ENCODE data around the gene SHB. TPM values are rescaled to one million over a fixed set of nuclear protein-coding genes. Genes with fewer than 3 reads are reported as not detected.

The SHB gene
- total RNA-seq, 1 donor from 2014 or later, result 16.7 TPM

DNA sequence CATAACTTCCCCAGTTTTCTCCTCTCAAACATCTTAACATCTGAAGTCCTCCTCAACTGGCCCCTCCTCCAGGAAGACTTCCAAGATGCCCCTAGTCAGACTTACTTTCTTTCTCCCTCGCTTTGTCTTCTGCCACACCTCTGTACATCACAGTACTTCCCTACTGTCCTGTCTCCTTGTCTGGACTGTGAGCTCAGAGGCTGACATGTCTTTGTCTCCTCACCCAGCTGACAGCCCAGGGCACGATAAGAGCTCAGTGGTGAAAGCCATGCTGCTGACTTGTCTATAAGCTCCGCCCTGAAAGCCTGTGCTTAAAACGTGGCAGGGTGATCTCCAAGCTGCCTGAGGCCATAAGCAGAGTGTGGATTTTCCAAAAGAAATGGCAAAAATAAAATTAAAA, 132.1 kb downstream of the SHB start:
- TF ChIP-seq, protein P1, sequence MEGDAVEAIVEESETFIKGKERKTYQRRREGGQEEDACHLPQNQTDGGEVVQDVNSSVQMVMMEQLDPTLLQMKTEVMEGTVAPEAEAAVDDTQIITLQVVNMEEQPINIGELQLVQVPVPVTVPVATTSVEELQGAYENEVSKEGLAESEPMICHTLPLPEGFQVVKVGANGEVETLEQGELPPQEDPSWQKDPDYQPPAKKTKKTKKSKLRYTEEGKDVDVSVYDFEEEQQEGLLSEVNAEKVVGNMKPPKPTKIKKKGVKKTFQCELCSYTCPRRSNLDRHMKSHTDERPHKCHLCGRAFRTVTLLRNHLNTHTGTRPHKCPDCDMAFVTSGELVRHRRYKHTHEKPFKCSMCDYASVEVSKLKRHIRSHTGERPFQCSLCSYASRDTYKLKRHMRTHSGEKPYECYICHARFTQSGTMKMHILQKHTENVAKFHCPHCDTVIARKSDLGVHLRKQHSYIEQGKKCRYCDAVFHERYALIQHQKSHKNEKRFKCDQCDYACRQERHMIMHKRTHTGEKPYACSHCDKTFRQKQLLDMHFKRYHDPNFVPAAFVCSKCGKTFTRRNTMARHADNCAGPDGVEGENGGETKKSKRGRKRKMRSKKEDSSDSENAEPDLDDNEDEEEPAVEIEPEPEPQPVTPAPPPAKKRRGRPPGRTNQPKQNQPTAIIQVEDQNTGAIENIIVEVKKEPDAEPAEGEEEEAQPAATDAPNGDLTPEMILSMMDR (IDR thresholded peaks at IDR 0.05), result no peak
- Mint-ChIP-seq H3K4me3 (ENCODE audit: unreplicated experiment) (no peak overlapping the region), H3K4me1 (ENCODE audit: unreplicated experiment) (peaks cover 34% of the 10 kb centered on the region), H3K9me3 (ENCODE audit: unreplicated experiment) (no peaks in the 10 kb centered on the region), H3K27ac (ENCODE audit: unreplicated experiment) (peak overlapping the region; percentile 73), H3K36me3 (ENCODE audit: unreplicated experiment) (peaks cover 2% of the 10 kb centered on the region), H3K27me3 (ENCODE audit: unreplicated experiment) (no peaks in the 10 kb centered on the region)
- no peak for DNase-seq (ENCODE audit: extremely low spot score, unreplicated experiment)

DNA sequence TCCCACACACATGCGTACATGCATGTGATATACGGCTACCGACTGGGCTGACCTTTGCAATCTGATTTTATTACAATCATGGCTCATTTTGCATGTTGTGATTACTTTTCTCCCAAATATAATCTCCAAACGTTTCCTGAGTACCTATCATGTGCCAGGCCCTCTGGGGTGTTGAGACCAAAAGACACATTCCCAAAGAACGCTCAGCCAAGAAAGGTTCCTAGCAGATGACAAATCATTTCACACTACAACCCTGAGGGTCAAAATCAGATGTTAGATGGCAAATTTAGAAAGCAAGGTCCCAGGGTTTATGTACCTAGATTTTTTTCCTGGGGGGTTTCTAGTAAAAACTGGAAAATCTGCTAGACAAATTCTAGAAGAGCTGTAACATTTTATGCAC, 132.7 kb downstream of the SHB start:
- Mint-ChIP-seq H3K27ac (ENCODE audit: unreplicated experiment) (peak overlapping the region; percentile 38), H3K36me3 (ENCODE audit: unreplicated experiment) (peaks cover 6% of the 10 kb centered on the region), H3K27me3 (ENCODE audit: unreplicated experiment) (no peaks in the 10 kb centered on the region), H3K9me3 (ENCODE audit: unreplicated experiment) (no peaks in the 10 kb centered on the region), H3K4me1 (ENCODE audit: unreplicated experiment) (peaks cover 32% of the 10 kb centered on the region), H3K4me3 (ENCODE audit: unreplicated experiment) (no peak overlapping the region)
- TF ChIP-seq, protein P1 (IDR thresholded peaks at IDR 0.05), result no peak
- no peak for DNase-seq (ENCODE audit: extremely low spot score, unreplicated experiment)

- TF ChIP-seq, protein P1 (IDR thresholded peaks at IDR 0.05), result no peak
- DNase-seq (ENCODE audit: extremely low spot score, unreplicated experiment), result no peak
- Mint-ChIP-seq H3K27me3 (ENCODE audit: unreplicated experiment) (no peaks in the 10 kb centered on the region), H3K4me1 (ENCODE audit: unreplicated experiment) (peaks cover 32% of the 10 kb centered on the region), H3K27ac (ENCODE audit: unreplicated experiment) (no peak overlapping the region), H3K4me3 (ENCODE audit: unreplicated experiment) (no peak overlapping the region), H3K36me3 (ENCODE audit: unreplicated experiment) (peaks cover 8% of the 10 kb centered on the region), H3K9me3 (ENCODE audit: unreplicated experiment) (no peaks in the 10 kb centered on the region)
These were observed 133.9 kb downstream of the SHB start for GRCh38 chr9:37935096-37935495.

DNA sequence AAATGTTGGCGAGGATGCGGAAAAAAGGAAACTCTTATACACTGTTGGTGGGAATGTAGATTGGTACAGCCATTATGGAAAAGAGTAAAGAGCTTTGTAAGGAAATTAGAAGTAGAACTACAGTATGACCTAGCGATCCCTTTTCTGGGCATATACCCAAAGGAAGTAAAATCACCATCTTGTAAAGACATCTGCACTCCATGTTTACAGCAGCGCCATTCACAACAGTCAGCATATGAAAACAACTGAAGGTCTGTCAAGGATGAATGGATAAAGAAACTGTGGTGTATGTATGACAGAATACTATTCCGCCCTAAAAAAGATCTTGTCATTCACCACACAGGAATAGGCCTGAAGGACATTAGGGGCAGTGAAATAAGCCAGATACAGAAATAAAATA, 137.4 kb downstream of the SHB start:
- TF ChIP-seq, protein P1 (IDR thresholded peaks at IDR 0.05), result no peak
- Mint-ChIP-seq H3K9me3 (ENCODE audit: unreplicated experiment) (no peaks in the 10 kb centered on the region), H3K36me3 (ENCODE audit: unreplicated experiment) (peaks cover 14% of the 10 kb centered on the region), H3K27ac (ENCODE audit: unreplicated experiment) (no peak overlapping the region), H3K4me3 (ENCODE audit: unreplicated experiment) (no peak overlapping the region), H3K4me1 (ENCODE audit: unreplicated experiment) (peaks cover 9% of the 10 kb centered on the region), H3K27me3 (ENCODE audit: unreplicated experiment) (no peaks in the 10 kb centered on the region)
- DNase-seq (ENCODE audit: extremely low spot score, unreplicated experiment), result no peak

DNA sequence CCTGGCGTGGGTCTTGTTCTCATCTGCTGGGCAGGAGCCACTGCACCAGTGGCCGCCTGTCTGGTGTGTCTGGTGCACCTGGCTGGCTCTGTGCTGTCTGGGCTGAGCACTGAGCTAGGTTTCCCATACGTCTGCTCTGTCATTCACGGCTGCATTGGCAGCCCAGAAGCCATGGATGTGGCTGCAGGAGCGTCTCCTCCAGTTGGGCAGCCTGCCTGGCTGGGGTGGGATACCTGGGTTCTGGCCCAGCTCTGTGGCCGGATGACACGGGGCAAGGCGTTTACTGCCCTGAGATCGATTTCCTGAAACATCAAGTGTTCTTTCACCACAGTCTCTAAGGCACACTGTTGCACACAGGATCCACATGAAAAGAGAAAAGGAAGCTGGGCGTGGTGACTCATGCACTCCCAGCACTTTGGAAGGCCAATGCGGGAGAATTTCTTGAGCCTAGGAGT, 139.6 kb downstream of the SHB start:
- H3K4me1 Mint-ChIP-seq (ENCODE audit: unreplicated experiment), result peaks cover 13% of the 10 kb centered on the region
- no peak overlapping the region for H3K4me3 Mint-ChIP-seq (ENCODE audit: unreplicated experiment)
- H3K27ac Mint-ChIP-seq (ENCODE audit: unreplicated experiment), result no peak overlapping the region
- DNase-seq (ENCODE audit: extremely low spot score, unreplicated experiment), result no peak
- TF ChIP-seq, protein P1 (IDR thresholded peaks at IDR 0.05), result no peak
- H3K27me3 Mint-ChIP-seq (ENCODE audit: unreplicated experiment), result no peaks in the 10 kb centered on the region
- H3K36me3 Mint-ChIP-seq (ENCODE audit: unreplicated experiment), result peaks cover 14% of the 10 kb centered on the region
- H3K9me3 Mint-ChIP-seq (ENCODE audit: unreplicated experiment), result no peaks in the 10 kb centered on the region

All from osteocyte (in vitro differentiated cells).